ENCODE measurements around the gene C17orf113.
"Not testable (repeated sequence)": the region's sequence is repeated elsewhere in the genome, so short reads cannot be mapped to it uniquely, and the experiment has no call there.

Gene C17orf113

GRCh38 chr17:42041619-42042018 lies 8.8 kb downstream of the C17orf113 start:
- DNase-seq: no peak

DNA sequence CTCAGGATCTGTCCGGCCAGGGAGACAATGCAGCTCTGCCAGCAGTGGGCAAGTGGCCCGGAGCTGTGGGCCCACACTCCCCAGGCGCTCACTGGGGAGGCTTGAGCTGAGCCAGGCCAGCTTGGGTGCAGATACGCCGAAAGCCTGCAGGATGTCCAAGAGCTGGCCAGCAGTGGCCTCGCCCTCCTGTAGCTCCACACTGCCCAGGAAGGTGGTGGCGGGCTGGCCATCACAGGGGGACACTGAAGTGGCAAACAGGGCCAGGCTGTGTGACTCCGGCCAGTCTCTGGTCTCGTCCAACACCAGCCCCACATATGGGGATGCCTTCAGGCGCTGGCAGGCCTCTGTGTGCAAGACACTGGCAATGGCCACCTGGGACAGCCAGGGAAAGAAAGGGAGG lies 9.6 kb downstream of the C17orf113 start:
- DNase-seq: no peak

DNA sequence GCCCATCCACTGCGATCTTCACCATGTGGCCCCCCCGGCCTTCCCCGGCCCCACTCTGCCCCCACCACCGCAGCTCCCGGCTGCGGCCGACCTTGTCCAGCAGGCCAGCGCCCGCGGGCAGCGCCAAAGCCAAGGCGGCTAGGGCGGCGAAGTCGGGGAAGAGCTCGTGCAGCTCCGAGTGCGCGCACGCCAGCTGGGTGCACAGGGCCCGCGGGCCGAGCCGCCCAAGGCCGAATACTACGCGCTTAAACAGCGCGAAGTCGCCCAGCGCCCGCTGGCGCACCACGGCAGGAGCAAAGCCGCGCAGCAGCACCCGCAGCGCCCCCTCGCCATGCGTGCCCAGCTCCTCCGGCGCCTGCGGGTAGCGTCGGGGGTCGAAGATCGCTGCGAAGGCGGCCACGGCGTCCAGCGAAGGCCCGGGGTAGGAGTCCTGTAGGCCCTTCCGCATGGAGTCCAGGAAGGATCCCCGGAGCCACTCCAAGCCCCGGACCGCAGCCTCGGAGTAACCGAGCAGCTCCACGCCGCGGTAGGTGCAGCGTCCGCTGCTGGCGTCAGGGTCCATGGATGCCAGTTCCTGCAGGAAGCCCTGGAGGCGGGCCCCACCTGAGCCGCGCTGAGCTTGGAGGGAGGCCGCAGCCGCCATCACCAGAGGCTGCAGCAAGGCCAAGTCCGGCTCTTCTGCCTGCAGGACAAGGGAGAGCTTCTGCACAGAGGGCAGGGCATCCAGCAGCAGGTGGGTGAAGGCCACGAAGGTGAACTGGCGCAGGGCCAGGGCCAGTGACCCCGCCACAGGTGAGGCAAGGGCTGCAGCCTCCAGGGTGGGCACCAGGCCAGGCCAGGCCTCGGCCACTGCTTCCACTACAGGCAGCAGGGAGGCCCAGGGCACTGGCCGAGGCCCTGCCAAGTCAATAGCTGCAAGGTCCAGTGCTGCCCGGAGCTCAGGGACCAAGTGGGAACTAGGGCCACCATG lies 10.3 kb downstream of the C17orf113 start:
- DNase-seq: no peak

DNA sequence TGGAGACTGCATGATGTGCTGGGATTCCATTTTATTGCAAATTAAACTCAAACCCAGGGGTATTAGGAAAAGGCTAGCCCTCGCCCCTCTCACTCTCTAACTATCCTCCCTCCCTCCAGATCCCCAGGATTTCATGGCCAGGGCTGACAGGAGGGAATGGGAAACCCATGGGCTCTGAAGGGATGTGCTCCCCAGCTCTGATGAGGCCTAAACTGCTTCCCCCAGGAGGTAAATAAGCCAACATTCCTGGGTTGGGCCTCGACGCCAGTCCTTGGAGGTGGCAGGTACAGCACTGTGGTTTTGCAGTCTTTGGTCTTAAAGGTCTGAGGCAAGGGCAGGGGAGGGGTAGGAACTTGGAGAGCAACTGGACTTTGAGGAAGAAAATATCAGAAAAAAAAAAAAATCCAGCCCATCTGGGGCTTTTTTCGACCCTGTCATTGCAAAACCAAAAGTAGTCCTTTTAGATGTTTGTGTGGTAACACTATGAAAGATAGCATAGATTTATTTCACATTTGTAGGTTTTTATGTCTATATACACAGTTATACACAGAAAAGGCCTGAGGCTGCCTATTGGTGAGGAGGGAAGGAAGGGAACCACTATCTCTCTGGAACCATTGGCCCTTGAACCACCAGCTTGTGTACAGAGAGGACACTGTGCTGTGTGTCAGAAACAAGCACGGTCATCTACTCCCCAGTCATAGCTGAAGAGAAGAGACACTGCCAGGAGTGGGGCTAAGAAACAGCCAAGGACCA lies 12.0 kb downstream of the C17orf113 start:
- no peak for DNase-seq

DNA sequence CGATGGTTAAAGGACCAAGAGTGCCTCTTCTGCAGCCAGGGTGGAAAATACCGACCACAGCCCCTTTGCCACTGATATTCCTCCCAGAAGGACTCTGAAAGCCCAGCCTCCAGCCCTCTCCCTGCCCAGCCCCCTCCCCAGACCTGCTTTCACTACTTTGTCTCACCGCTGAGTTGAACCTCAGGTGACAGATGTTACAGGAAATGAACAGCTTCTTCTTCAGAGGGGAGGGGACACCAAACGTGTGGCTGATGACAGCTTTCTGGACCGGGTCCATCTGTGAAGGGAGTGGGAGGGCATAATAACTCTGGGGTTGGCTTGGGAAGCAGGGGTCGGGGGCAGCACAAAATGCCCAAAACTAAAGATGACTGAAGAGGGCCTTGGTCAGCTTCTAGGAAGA lies 16.3 kb downstream of the C17orf113 start:
- no peak for DNase-seq

- no peak for DNase-seq
These were observed 18.8 kb downstream of the C17orf113 start for GRCh38 chr17:42031584-42031983.

- DNase-seq: no peak
These were observed 21.6 kb downstream of the C17orf113 start for GRCh38 chr17:42028791-42029127.

GRCh38 chr17:42027961-42028790 lies 22.2 kb downstream of the C17orf113 start:
- DNase-seq: no peak

DNA sequence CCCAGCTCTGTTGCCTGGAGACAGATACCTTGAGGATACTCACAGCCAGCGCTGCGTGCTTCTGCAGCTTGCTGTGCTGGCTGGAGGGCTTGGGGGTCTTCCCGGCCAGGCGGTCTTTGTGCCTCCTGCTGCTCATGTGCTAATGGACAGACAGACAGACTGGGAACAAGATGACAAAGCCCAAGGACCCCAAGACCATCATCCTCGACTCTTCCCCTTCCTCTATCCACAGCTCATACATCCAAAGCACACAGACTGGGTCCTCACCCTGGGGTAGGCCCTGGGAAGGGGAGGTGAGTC lies 22.9 kb downstream of the C17orf113 start:
- no peak for DNase-seq

GRCh38 chr17:42026857-42027589 lies 23.4 kb downstream of the C17orf113 start:
- no peak for DNase-seq

GRCh38 chr17:42025936-42026335 lies 24.5 kb downstream of the C17orf113 start:
- no peak for DNase-seq

DNA sequence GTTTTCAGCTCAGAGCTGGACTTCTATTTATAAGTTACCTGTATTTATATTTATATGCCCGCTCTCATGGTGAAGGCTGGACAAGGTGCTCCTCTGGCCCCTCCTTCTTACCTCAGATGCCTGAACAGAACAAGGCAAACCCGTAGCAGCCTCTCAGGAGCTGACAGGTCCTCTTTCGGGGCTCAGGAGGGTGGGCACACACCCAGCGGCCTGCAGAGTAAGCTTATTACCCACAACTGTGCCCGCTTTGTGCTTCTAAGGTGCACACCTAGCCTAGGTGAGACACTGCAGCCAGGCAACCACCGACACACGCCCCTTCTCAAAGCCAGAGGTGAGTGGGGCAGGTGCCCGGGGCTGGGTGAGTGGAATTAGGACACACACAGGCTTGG lies 25.2 kb downstream of the C17orf113 start:
- DNase-seq: no peak

- DNase-seq: no peak
These were observed 26.7 kb downstream of the C17orf113 start for GRCh38 chr17:42023524-42024349.

GRCh38 chr17:42020845-42021244 lies 29.6 kb downstream of the C17orf113 start:
- not testable (repeated sequence) for DNase-seq

GRCh38 chr17:42019509-42020404 lies 30.6 kb downstream of the C17orf113 start, which contains the start of gene NKIRAS2:
NKIRAS2 (plus strand) TSS chr17:42020090; CDS start chr17:42021578, 1,488 bp downstream.
- DNase-seq: peak; percentile 91

DNA sequence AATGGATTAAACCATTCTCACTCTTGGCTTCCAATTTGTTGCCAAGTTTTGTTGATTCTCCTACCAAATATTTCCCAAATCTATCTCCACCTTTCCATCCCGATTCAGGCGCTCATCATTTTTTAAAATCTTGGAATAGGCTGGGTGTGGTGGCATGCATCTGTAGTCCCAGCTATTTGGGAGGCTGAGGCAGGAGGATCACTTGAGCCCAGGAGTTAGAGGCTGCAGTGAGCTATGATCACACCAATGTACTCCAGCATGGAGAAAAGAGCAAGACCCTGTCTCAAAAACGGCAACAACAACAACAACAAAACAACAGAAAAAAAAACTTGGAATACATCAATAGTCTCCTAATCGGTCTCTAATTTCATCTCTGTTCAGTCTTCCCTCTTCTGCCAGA lies 31.4 kb downstream of the C17orf113 start:
- DNase-seq: no peak

GRCh38 chr17:42018339-42018738 lies 32.1 kb downstream of the C17orf113 start:
- no peak for DNase-seq

DNA sequence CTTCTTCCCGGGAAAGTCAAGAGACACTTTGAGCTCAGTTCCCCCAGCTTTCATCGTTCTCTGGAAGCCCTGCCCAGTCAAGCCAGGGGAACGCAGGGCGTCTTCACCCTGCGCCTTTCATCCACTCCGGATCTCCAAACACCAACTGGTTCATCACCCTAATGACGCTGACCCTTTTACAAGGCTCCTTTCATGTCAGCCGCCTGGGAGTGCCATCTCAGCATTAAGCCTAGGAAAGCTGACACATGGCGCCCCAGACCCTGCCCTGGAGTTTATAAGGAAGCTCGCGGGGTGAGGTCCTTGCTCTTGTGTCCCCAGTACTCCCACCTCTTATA lies 32.6 kb downstream of the C17orf113 start:
- DNase-seq: no peak

- peak; percentile 94 for DNase-seq
These were observed 33.2 kb downstream of the C17orf113 start, which contains the start of gene DNAJC7 for GRCh38 chr17:42016941-42017865. DNAJC7 (minus strand) TSS chr17:42017439; CDS start chr17:42017416, 23 bp downstream.
